Endothelial cell of umbilical vein (primary cell): ENCODE measurements around the gene PLEKHF1. TPM values are rescaled to one million over a fixed set of nuclear protein-coding genes. Genes with fewer than 3 reads are reported as not detected.

Experiments used
- BruUV-seq: library from RNA; stranded (reverse); fragments of 400-500 nt; replicated peaks from 2 replicates; lab custom pipeline; 2021; lab: Mats Ljungman, UMichigan
- CTCF ChIA-PET: fragments of 300-600, 350-600 bp; sonication (Branson Sonifier 250); formaldehyde crosslinking; loops from one replicate; lab custom pipeline; 2021; ENCODE audit warnings: antibody characterized with exemption, inconsistent platforms; lab: Charles Lee
- POLR2A ChIA-PET: fragments of 300-600, 350-600 bp; sonication (Branson Sonifier 250); formaldehyde crosslinking; loops from one replicate; lab custom pipeline; 2021; ENCODE audit warnings: antibody characterized with exemption, inconsistent platforms; lab: Charles Lee
- DNase-seq: peaks from one replicate; pipeline ENCODE4 v3.0.0-alpha.2; 2011; ENCODE audit warnings: low read depth, low spot score
- FAIRE-seq: peaks from 2 replicates; lab custom pipeline; 2011; peaks lifted over from hg19 to GRCh38; lab: Jason Lieb, UNC
- H2AFZ ChIP-seq: 2 replicates; pipeline ENCODE4 v1.6.0; 2012; ENCODE audit warnings: low read depth, low read length, control low read depth, inconsistent platforms
- H3K27ac ChIP-seq: 2 replicates; pipeline ENCODE4 v1.5.1; 2011; ENCODE audit warnings: low read depth, mild to moderate bottlenecking, control low read depth, low read length, moderate library complexity; ENCODE audit not compliant: insufficient read depth
- H3K27me3 ChIP-seq, 2 experiments: 2 replicates each; pipeline versions ENCODE4 v1.6.0 to v1.6.1; 2011; ENCODE audit warnings: low read length in 2 of 2, mixed read lengths in 1 of 2; ENCODE audit not compliant: control insufficient read depth in 2 of 2, insufficient read depth in 2 of 2
- H3K36me3 ChIP-seq, 2 experiments: 2 replicates in 1 of 2; 3 replicates in 1 of 2; pipeline ENCODE4 v1.5.1; 2011; ENCODE audit warnings: low read length in 2 of 2, mild to moderate bottlenecking in 1 of 2, moderate library complexity in 1 of 2; ENCODE audit not compliant: control insufficient read depth in 2 of 2, insufficient read depth in 2 of 2; ENCODE audit errors: extremely low read depth in 1 of 2
- H3K4me1 ChIP-seq: 3 replicates; pipeline ENCODE4 v1.5.1; 2011; ENCODE audit warnings: mild to moderate bottlenecking, low read length; ENCODE audit not compliant: control insufficient read depth, insufficient read depth; ENCODE audit errors: extremely low read depth
- H3K4me2 ChIP-seq: 2 replicates; pipeline ENCODE4 v1.6.1; 2011; ENCODE audit warnings: low read length, control low read depth, mixed read lengths; ENCODE audit not compliant: insufficient read depth
- H3K4me3 ChIP-seq, 3 experiments: fragments of 200-600 bp in 1 of 3; sonication (generic), shearing (Covaris generic) in 1 of 3; replicated peaks in 1 of 3; 2 replicates each; pipeline ENCODE4 v1.5.1; 2011 to 2016; ENCODE audit warnings: control low read depth in 3 of 3, low read length in 3 of 3, mild to moderate bottlenecking in 2 of 3, inconsistent platforms in 1 of 3, low read depth in 1 of 3, moderate library complexity in 1 of 3; ENCODE audit not compliant: insufficient read depth in 1 of 3
- H3K79me2 ChIP-seq: 2 replicates; pipeline ENCODE4 v1.6.0; 2012; ENCODE audit warnings: low read length, inconsistent platforms; ENCODE audit not compliant: control insufficient read depth, insufficient read depth
- H3K9ac ChIP-seq: replicated peaks from 2 replicates; pipeline ENCODE3; 2011; ENCODE audit warnings: low read length, control low read depth; ENCODE audit not compliant: insufficient read depth; ENCODE audit errors: extremely low read depth
- H3K9me1 ChIP-seq: replicated peaks from 3 replicates; pipeline ENCODE4 v1.6.0; 2011; ENCODE audit warnings: mild to moderate bottlenecking, low read length; ENCODE audit not compliant: control insufficient read depth, insufficient read depth; ENCODE audit errors: extremely low read depth
- H3K9me3 ChIP-seq: replicated peaks from 2 replicates; pipeline ENCODE4 v1.5.1; 2012; ENCODE audit warnings: low read length, inconsistent platforms; ENCODE audit not compliant: control insufficient read depth, insufficient read depth
- H4K20me1 ChIP-seq: replicated peaks from 2 replicates; pipeline ENCODE3; 2011; ENCODE audit warnings: mild to moderate bottlenecking, low read length; ENCODE audit not compliant: control insufficient read depth, insufficient read depth; ENCODE audit errors: extremely low read depth
- FOS ChIP-seq: IDR thresholded peaks from 2 replicates; pipeline ENCODE4 v1.6.1; 2011; ENCODE audit warnings: mild to moderate bottlenecking, low read length, moderate library complexity, borderline replicate concordance; ENCODE audit not compliant: insufficient read depth
- GATA2 ChIP-seq: IDR thresholded peaks from 2 replicates; pipeline ENCODE4 v1.7.0; 2011; ENCODE audit warnings: low read depth, mild to moderate bottlenecking, moderate library complexity, mixed read lengths, low read length; ENCODE audit not compliant: insufficient read length, insufficient read depth
- JUN ChIP-seq: IDR thresholded peaks from 2 replicates; pipeline ENCODE4 v1.6.1; 2011; ENCODE audit warnings: borderline replicate concordance, low read depth; ENCODE audit not compliant: insufficient read length, insufficient read depth
- MYC ChIP-seq: IDR thresholded peaks from one replicate; pipeline ENCODE4 v1.6.1; 2011; ENCODE audit warnings: mild to moderate bottlenecking, low read depth, low read length
- POLR2A ChIP-seq: IDR thresholded peaks from 2 replicates; pipeline ENCODE4 v1.6.1; 2012; ENCODE audit warnings: low read depth, mild to moderate bottlenecking, control low read depth, low read length
- dilution Hi-C: fragments of 300-500 bp; cut with MboI; formaldehyde crosslinking; loops from one replicate; pipeline ENCODE4 v1.15.0; 2019; ENCODE audit warnings: low sequenced_read_pairs; ENCODE audit not compliant: extremely low pct_ligation_motif_present
- intact Hi-C: fragments of 100-400 bp; cut with micrococcal nuclease; formaldehyde crosslinking; loops from one replicate; pipeline ENCODE4 v1.10.0; 2022
- polyA plus RNA-seq, 4 experiments: library from polyadenylated mRNA; depleted of rRNA in 3 of 4; stranded (reverse) in 3 of 4; unstranded in 1 of 4; fragments of >200 nt; gene quantifications; 2 replicates each; pipeline versions ENCODE4 v1.2.1 to v1.2.3, GENCODE V29; 2011 to 2012; ENCODE audit warnings: missing spikeins in 1 of 4
- total RNA-seq: library from RNA; stranded (reverse); gene quantifications from 2 replicates; pipeline ENCODE4 v1.2.3, GENCODE V29; 2021
- TF ChIP-seq, protein P1 (sequence below): IDR thresholded peaks from 2 replicates; pipeline ENCODE4 v1.6.1; 2011; ENCODE audit not compliant: insufficient read depth, insufficient read length
- TF ChIP-seq, protein P2 (sequence below), 2 donors: IDR thresholded peaks; 1 replicate in 1 of 2; 2 replicates in 1 of 2; pipeline ENCODE4 v1.5.1; 2011; ENCODE audit warnings: low read length in 2 of 2, mild to moderate bottlenecking in 2 of 2, moderate library complexity in 2 of 2, control low read depth in 1 of 2, inconsistent platforms in 1 of 2, low read depth in 1 of 2; ENCODE audit not compliant: insufficient read depth in 1 of 2; ENCODE audit errors: extremely low read depth in 1 of 2

PLEKHF1 gene
- total and polyA plus RNA-seq, 2 donors (not counting 3 experiments of a cell fraction or from before 2014, with no cell fraction given), result 5.5 TPM

DNA sequence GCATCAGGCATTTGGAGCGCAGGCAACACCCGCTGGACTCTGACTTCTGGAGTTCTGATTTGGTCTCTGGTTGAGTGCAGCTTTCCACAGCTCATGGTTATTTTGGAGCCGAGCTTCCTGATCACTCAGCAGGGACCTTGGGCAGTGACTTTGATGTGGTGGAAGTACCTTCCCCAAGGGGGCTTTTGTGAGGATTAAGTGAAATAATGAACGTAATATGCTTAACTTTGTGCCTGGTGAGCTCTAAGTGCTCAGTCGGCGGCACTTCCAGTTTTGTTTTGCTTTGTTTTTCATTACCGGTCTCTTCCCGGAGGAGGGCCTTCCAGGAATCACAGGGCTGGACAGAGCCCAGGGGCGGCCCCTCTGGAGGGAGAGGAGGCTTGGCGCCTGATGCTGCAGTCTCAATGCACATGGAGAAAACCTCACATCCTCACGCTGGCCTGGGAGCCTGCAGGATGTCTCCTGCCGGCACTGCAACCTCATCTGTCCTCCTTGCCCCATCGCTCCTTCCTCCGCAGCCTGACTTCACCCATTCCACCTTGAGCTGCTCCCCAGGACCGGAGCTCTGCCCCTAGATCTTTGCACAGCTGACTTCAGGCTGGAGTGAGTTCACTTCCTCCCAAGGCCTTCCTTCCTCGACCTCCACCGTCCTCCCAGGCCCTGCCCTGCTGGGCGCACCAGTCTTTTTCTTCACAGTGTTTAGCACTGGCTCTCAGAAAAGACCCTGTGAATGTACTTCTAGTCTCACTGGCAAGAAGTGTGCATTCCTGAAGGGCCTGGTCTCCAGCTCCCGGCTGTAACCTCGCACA is 1.5 kb downstream of the PLEKHF1 start:
- Histone ChIP-seq H4K20me1 (no peaks in the 10 kb centered on the region), H3K9me3 (no peaks in the 10 kb centered on the region), H2AFZ (peak overlapping the region; percentile 55), H3K9ac (no peak overlapping the region), H3K27ac (peak overlapping the region; percentile 32), H3K36me3 (no peaks in the 10 kb centered on the region), H3K27me3 (no peaks in the 10 kb centered on the region), H3K9me1 (no peaks in the 10 kb centered on the region), H3K79me2 (no peaks in the 10 kb centered on the region), H3K4me2 (peak overlapping the region; percentile 75), H3K4me3 (peak overlapping the region in 2 of 3 experiments; percentile 55 to 64), H3K4me1 (peaks cover 29% of the 10 kb centered on the region)
- dilution Hi-C loops, result no loop called here
- TF ChIP-seq MYC, result no peak
- TF ChIP-seq POLR2A, result peak; percentile 57
- DNase-seq, result peak; percentile 73
- BruUV-seq, result TSS peak; percentile 7
- peak; percentile 88 for FAIRE-seq
- ChIA-PET CTCF (interaction anchor here (0.7 to 5.1 kb wide), 4 partner anchors 11 to 64 kb away, joined by 3 to 66 read pairs (median 20); no protein-coding TSS in a partner anchor), POLR2A (interaction anchor here (1.3 kb wide), 1 partner anchor 61 kb away, joined by 14 read pairs; the partner anchor contains the start of gene POP4)
- intact Hi-C loops, result loop anchor here (1.0 to 2.0 kb wide), 5 partner anchors 14 to 60 kb away; partner anchors contain the start of gene POP4

DNA sequence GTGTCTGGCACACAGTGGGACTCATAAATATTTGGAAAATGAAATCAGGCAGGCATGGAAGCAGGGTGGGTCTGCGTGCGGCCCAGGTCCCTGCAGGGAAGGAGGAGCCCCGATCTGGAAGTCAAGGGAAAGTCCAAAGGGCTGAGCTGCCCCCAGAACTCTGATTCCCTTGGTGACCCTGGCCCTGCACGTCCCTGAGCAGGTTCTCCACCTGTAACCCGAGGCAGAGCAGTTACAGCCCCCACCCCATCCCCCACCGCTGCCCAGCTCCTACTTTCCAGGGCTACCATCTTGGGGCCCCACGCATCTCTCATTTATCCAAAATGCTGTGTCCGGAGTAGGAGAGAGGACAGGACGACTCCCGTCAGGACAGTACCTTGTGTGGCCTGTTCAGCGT is 2.1 kb downstream of the PLEKHF1 start:
- POLR2A ChIA-PET, result no interaction called here

More for the DNA sequence above, 2.1 kb downstream of the PLEKHF1 start:
- CTCF ChIA-PET, result interaction anchor here (0.9 to 5.1 kb wide), 3 partner anchors 49 to 63 kb away, joined by 4 to 66 read pairs (median 37); no protein-coding TSS in a partner anchor
- Histone ChIP-seq H3K9ac (no peak overlapping the region), H3K27ac (peak overlapping the region; percentile 32), H3K4me2 (peak overlapping the region; percentile 75), H3K4me1 (peaks cover 23% of the 10 kb centered on the region), H3K9me1 (no peaks in the 10 kb centered on the region), H3K36me3 (no peaks in the 10 kb centered on the region), H2AFZ (no peak overlapping the region), H3K79me2 (no peaks in the 10 kb centered on the region), H4K20me1 (no peaks in the 10 kb centered on the region), H3K9me3 (no peaks in the 10 kb centered on the region), H3K4me3 (no peak overlapping the region), H3K27me3 (no peaks in the 10 kb centered on the region)
- DNase-seq (no peak), FAIRE-seq (no peak)
- TF ChIP-seq FOS, result no peak
- TF ChIP-seq, protein P1, sequence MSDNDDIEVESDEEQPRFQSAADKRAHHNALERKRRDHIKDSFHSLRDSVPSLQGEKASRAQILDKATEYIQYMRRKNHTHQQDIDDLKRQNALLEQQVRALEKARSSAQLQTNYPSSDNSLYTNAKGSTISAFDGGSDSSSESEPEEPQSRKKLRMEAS, result no peak
- no peak for TF ChIP-seq GATA2
- no peak for TF ChIP-seq JUN
- TF ChIP-seq, protein P2, sequence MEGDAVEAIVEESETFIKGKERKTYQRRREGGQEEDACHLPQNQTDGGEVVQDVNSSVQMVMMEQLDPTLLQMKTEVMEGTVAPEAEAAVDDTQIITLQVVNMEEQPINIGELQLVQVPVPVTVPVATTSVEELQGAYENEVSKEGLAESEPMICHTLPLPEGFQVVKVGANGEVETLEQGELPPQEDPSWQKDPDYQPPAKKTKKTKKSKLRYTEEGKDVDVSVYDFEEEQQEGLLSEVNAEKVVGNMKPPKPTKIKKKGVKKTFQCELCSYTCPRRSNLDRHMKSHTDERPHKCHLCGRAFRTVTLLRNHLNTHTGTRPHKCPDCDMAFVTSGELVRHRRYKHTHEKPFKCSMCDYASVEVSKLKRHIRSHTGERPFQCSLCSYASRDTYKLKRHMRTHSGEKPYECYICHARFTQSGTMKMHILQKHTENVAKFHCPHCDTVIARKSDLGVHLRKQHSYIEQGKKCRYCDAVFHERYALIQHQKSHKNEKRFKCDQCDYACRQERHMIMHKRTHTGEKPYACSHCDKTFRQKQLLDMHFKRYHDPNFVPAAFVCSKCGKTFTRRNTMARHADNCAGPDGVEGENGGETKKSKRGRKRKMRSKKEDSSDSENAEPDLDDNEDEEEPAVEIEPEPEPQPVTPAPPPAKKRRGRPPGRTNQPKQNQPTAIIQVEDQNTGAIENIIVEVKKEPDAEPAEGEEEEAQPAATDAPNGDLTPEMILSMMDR (IDR thresholded peaks at IDR 0.05; ENCODE audit: extremely low read depth in 1 of 2, insufficient read depth in 1 of 2, low read depth in 1 of 2, low read length in 2 of 2), result no peak
- TF ChIP-seq POLR2A, result no peak
- no peak for TF ChIP-seq MYC
- intact Hi-C loops (loop anchor here (2.0 kb wide), 1 partner anchor 27 kb away; no protein-coding TSS in a partner anchor), dilution Hi-C loops (no loop called here)
- no TSS peak for BruUV-seq
